Activated CD4-positive, alpha-beta memory T cell treated with anti-CD3 and anti-CD28 coated beads for 36 hours (primary cell): Measurements from ENCODE around the gene CMBL. TPM values are rescaled to one million over a fixed set of nuclear protein-coding genes. Genes with fewer than 3 reads are reported as not detected.
A peak's percentile ranks its signal among the peaks of the same experiment; 100 is the strongest.
"Not testable (repeated sequence)": the region's sequence is repeated elsewhere in the genome, so short reads cannot be mapped to it uniquely, and the experiment has no call there.

Source experiments
- CTCF ChIA-PET: fragments of 350-600 bp; sonication (Branson Sonifier 250); formaldehyde crosslinking; loops from one replicate; lab custom pipeline; 2021; ENCODE audit warnings: antibody characterized with exemption, inconsistent platforms; lab: Charles Lee
- POLR2A ChIA-PET: fragments of 350-600 bp; sonication (Branson Sonifier 250); formaldehyde crosslinking; loops from one replicate; lab custom pipeline; 2021; ENCODE audit warnings: antibody characterized with exemption; lab: Charles Lee
- DNase-seq: peaks from one replicate; pipeline ENCODE4 v3.0.0-alpha.2; 2020
- H3K27ac Mint-ChIP-seq: one replicate; pipeline ENCODE4 v1.8.0; 2021; ENCODE audit warnings: mixed read lengths
- H3K27me3 Mint-ChIP-seq: one replicate; pipeline ENCODE4 v1.8.0; 2021; ENCODE audit warnings: mixed read lengths
- H3K36me3 Mint-ChIP-seq: one replicate; pipeline ENCODE4 v1.8.0; 2021; ENCODE audit warnings: mixed read lengths
- H3K4me1 Mint-ChIP-seq: one replicate; pipeline ENCODE4 v1.8.0; 2021; ENCODE audit warnings: low read depth, mixed read lengths
- H3K4me3 Mint-ChIP-seq: one replicate; pipeline ENCODE4 v1.8.0; 2021; ENCODE audit warnings: mild to moderate bottlenecking, mixed read lengths
- H3K9me3 Mint-ChIP-seq: one replicate; pipeline ENCODE4 v1.8.0; 2021; ENCODE audit warnings: mixed read lengths
- intact Hi-C: fragments of 100-400 bp; cut with micrococcal nuclease; formaldehyde crosslinking; loops from one replicate; pipeline ENCODE4 v1.15.1; 2023
- total RNA-seq, 2 experiments: library from RNA; stranded (reverse); gene quantifications; one replicate each; pipeline ENCODE4 v1.2.3, GENCODE V29; 2021

Gene CMBL
- total RNA-seq, 2 experiments from 2014 or later: 1.2 to 1.3 TPM

DNA sequence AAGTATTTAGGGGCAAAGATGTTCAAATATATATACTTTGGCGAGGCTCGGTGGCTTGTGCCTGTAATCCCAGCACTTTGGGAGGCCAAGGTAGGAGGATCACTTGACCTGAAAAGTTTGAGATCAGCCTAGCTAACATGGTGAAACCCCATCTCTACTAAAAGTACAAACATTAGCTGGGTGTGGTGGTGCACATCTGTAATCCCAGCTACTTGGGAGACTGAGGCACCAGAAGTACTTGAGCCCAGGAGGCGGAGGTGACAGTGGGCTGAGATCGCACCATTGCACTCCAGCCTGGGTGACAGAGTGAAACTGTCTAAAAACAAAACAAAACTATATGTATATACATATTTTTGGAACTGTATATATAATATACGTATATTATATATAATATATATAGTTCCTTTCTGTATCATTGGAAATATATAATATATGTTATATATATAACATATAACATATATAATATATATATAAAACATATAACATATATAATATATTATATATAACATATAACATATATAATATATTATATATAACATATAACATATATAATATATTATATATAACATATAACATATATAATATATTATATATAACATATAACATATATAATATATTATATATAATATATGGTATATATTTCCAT is 36.9 kb upstream of the CMBL start:
- DNase-seq: peak; percentile 27
- H3K27me3 Mint-ChIP-seq, intact Hi-C loops, H3K4me1 Mint-ChIP-seq, H3K4me3 Mint-ChIP-seq, H3K9me3 Mint-ChIP-seq, H3K36me3 Mint-ChIP-seq, POLR2A ChIA-PET, CTCF ChIA-PET, H3K27ac Mint-ChIP-seq: not testable (repeated sequence)

- POLR2A ChIA-PET: no interaction called here
- intact Hi-C loops: no loop called here
- CTCF ChIA-PET: interaction anchor here (0.9 kb wide), 1 partner anchor 27 kb away, joined by 3 read pairs; no protein-coding TSS in a partner anchor
- no peak for DNase-seq
- no peak overlapping the region for H3K27ac Mint-ChIP-seq
- no peaks in the 10 kb centered on the region for H3K27me3 Mint-ChIP-seq
- H3K36me3 Mint-ChIP-seq: no peaks in the 10 kb centered on the region
- no peak overlapping the region for H3K4me3 Mint-ChIP-seq
- no peaks in the 10 kb centered on the region for H3K9me3 Mint-ChIP-seq
- no peaks in the 10 kb centered on the region for H3K4me1 Mint-ChIP-seq
These were observed 35.8 kb upstream of the CMBL start for GRCh38 chr5:10343486-10343885.

GRCh38 chr5:10339958-10340357 is 32.3 kb upstream of the CMBL start:
- Mint-ChIP-seq H3K36me3 (no peaks in the 10 kb centered on the region), H3K4me3 (no peak overlapping the region), H3K27ac (no peak overlapping the region), H3K4me1 (no peaks in the 10 kb centered on the region), H3K27me3 (peaks cover 3% of the 10 kb centered on the region), H3K9me3 (no peaks in the 10 kb centered on the region)
- DNase-seq: no peak
- intact Hi-C loops: no loop called here
- ChIA-PET POLR2A (no interaction called here), CTCF (interaction anchor here (1.1 kb wide), 1 partner anchor 13 kb away, joined by 3 read pairs; the partner anchor contains the start of gene MARCHF6)

DNA sequence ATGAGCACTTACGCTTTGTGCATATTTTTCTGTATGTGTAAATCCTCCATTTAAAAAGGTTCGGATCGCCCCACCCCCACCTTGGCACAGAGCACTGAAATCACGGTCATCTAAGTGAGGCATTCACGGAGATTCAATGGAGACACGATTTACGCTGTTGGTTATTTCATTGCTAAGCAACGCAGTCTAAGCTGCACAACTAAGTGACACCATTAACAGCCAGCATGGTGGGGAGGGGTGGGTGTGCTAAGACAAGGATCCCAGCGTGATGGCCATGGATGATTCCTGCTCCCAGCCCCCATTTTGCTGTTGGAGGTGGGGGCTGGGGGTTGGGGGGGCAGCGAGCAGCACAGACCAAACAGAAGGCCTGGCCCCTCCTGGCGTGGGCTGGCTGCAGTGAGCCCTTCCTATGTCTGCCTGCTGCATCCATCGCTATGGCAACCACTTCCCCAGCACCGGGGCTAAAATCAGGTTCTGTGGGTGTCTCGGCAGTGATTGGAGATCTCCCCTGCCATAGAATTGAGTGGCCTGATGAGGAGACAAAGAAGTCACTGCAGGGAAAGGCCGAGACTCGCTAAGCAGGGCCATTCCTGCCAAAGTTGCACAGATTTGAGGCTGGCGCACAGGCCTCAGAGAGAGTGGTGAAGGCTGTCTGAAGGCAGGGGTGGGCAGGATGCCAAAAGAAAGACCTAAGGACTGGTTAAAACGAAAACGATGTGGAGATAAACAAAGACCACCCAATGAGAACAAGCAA is 31.5 kb upstream of the CMBL start:
- Mint-ChIP-seq H3K4me3 (no peak overlapping the region), H3K9me3 (no peaks in the 10 kb centered on the region), H3K27me3 (peaks cover 11% of the 10 kb centered on the region), H3K4me1 (no peaks in the 10 kb centered on the region), H3K36me3 (no peaks in the 10 kb centered on the region), H3K27ac (no peak overlapping the region)
- ChIA-PET CTCF (interaction anchor here (1.1 kb wide), 1 partner anchor 14 kb away, joined by 3 read pairs; the partner anchor contains the start of gene MARCHF6), POLR2A (no interaction called here)
- no peak for DNase-seq
- intact Hi-C loops: no loop called here

DNA sequence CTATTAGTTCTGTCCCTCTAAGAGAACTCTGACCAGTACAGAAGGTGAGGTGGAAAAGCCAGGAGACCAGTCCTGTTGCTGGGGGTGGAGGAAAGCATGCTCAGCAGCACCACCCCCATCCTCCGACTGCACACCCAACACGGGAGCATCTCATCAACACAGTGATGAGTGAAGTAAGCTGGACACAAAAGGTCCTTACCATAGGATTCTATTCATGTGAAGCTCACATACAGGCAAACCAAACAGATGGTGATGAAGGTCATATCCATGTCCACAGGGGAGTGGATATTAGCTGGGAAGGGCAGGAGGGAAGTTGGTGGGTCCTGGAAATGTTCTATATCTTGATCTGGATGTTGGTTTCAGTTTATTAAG is 31.0 kb upstream of the CMBL start:
- no peak overlapping the region for H3K27ac Mint-ChIP-seq

GRCh38 chr5:10337986-10338385 is 30.3 kb upstream of the CMBL start:
- POLR2A ChIA-PET: no interaction called here
- no peak overlapping the region for H3K27ac Mint-ChIP-seq
- intact Hi-C loops: no loop called here
- H3K36me3 Mint-ChIP-seq: no peaks in the 10 kb centered on the region
- H3K9me3 Mint-ChIP-seq: no peaks in the 10 kb centered on the region
- no peak for DNase-seq
- H3K4me3 Mint-ChIP-seq: no peak overlapping the region
- H3K27me3 Mint-ChIP-seq: peaks cover 17% of the 10 kb centered on the region
- CTCF ChIA-PET: no interaction called here
- H3K4me1 Mint-ChIP-seq: peaks cover 4% of the 10 kb centered on the region

More for the DNA sequence above, 31.0 kb upstream of the CMBL start:
- no peaks in the 10 kb centered on the region for H3K4me1 Mint-ChIP-seq
- DNase-seq: no peak
- no peak overlapping the region for H3K4me3 Mint-ChIP-seq
- POLR2A ChIA-PET: no interaction called here
- CTCF ChIA-PET: no interaction called here
- H3K36me3 Mint-ChIP-seq: no peaks in the 10 kb centered on the region
- H3K9me3 Mint-ChIP-seq: no peaks in the 10 kb centered on the region
- peaks cover 11% of the 10 kb centered on the region for H3K27me3 Mint-ChIP-seq
- intact Hi-C loops: no loop called here

GRCh38 chr5:10337107-10337506 is 29.4 kb upstream of the CMBL start:
- intact Hi-C loops: no loop called here

GRCh38 chr5:10335711-10336470 is 28.2 kb upstream of the CMBL start:
- intact Hi-C loops: no loop called here
- POLR2A ChIA-PET: no interaction called here
- Mint-ChIP-seq H3K27me3 (peaks cover 31% of the 10 kb centered on the region), H3K36me3 (no peaks in the 10 kb centered on the region), H3K4me1 (peaks cover 4% of the 10 kb centered on the region), H3K4me3 (no peak overlapping the region), H3K9me3 (no peaks in the 10 kb centered on the region), H3K27ac (no peak overlapping the region)
- CTCF ChIA-PET: no interaction called here
- DNase-seq: no peak

More at GRCh38 chr5:10337107-10337506, 29.4 kb upstream of the CMBL start:
- H3K9me3 Mint-ChIP-seq: no peaks in the 10 kb centered on the region
- no peak for DNase-seq
- H3K27me3 Mint-ChIP-seq: peaks cover 22% of the 10 kb centered on the region
- ChIA-PET CTCF (no interaction called here), POLR2A (no interaction called here)
- no peak overlapping the region for H3K27ac Mint-ChIP-seq
- peaks cover 4% of the 10 kb centered on the region for H3K4me1 Mint-ChIP-seq
- no peaks in the 10 kb centered on the region for H3K36me3 Mint-ChIP-seq
- H3K4me3 Mint-ChIP-seq: no peak overlapping the region

GRCh38 chr5:10334831-10335230 is 27.1 kb upstream of the CMBL start:
- Mint-ChIP-seq H3K9me3 (no peaks in the 10 kb centered on the region), H3K27ac (no peak overlapping the region), H3K4me1 (peaks cover 4% of the 10 kb centered on the region), H3K27me3 (peaks cover 31% of the 10 kb centered on the region), H3K4me3 (no peak overlapping the region), H3K36me3 (no peaks in the 10 kb centered on the region)
- ChIA-PET POLR2A (no interaction called here), CTCF (no interaction called here)
- DNase-seq: no peak
- intact Hi-C loops: no loop called here

DNA sequence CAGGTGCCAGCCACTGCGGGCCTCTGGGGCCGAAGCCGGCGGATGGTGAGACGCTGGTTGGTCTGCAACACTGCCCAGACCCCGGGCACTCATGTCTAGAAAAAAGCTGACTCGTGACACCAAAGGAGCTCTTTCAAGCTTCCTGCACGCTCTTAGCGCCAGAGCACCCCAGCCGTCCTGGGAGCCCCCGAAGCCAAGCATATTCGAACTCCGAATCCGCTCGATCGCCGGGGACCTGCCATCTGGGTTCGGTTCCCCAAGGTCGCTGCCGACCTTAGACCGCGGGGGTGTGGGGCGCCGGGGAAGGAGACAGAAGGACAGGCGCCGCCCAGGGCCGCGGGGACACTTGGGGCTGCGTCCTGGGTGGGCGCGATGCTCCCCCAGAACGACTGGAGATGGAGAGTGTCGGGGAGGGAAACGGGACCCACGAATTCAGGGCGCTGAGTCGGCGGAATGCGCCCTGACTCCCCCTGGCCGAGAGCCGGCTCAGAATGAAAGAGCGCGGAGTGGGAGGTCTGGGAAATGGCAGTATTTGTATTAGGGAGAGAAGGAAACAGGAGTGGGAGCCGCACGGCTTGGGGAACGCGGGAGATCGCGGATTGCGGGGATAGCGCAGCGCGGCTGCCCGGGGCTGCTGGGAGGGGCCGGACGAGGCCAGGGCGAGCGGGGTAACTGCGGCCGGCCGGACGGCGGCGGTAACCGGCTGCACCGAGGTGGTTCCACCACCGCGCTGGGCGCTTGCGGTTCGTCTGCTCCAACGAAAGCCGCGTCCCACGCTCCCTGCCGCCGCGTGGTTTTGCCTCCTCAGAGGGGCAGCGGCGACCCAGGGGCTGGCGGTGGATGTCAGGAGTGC is 25.7 kb upstream of the CMBL start:
- Mint-ChIP-seq H3K4me1 (peaks cover 4% of the 10 kb centered on the region), H3K36me3 (no peaks in the 10 kb centered on the region), H3K27me3 (peaks cover 31% of the 10 kb centered on the region), H3K4me3 (peak overlapping the region; percentile 69), H3K9me3 (no peaks in the 10 kb centered on the region), H3K27ac (no peak overlapping the region)
- CTCF ChIA-PET: no interaction called here
- intact Hi-C loops: no loop called here
- POLR2A ChIA-PET: no interaction called here
- DNase-seq: no peak

- DNase-seq: no peak
- no peaks in the 10 kb centered on the region for H3K9me3 Mint-ChIP-seq
- H3K27me3 Mint-ChIP-seq: peaks cover 31% of the 10 kb centered on the region
- intact Hi-C loops: no loop called here
- POLR2A ChIA-PET: interaction anchor here (0.6 kb wide), 1 partner anchor 77 kb away, joined by 3 read pairs; no protein-coding TSS in a partner anchor
- CTCF ChIA-PET: no interaction called here
- H3K4me3 Mint-ChIP-seq: no peak overlapping the region
- H3K27ac Mint-ChIP-seq: no peak overlapping the region
- peaks cover 4% of the 10 kb centered on the region for H3K4me1 Mint-ChIP-seq
- H3K36me3 Mint-ChIP-seq: no peaks in the 10 kb centered on the region
These were observed 24.6 kb upstream of the CMBL start for GRCh38 chr5:10332301-10332700.
